ENCODE measurements around the gene MED28. TPM values are rescaled to one million over a fixed set of nuclear protein-coding genes. Genes with fewer than 3 reads are reported as not detected.
"Not testable (repeated sequence)": the region's sequence is repeated elsewhere in the genome, so short reads cannot be mapped to it uniquely, and the experiment has no call there.

Gene MED28
- total RNA-seq, 4 donors from 2014 or later = 22.0 to 64.9 (median 28.7) TPM

- no peak for DNase-seq
- TF ChIP-seq POLR2A (IDR thresholded peaks at IDR 0.05) (no peak), CTCF (IDR thresholded peaks at IDR 0.05) (no peak)
- intact Hi-C loops (cut with DNase I; ENCODE audit: low total_unique reads) = no loop called here
- H3K4me1 ChIP-seq = no peaks in the 10 kb centered on the region
- no peaks in the 10 kb centered on the region for H3K36me3 ChIP-seq
- no peak overlapping the region for H3K4me3 ChIP-seq
- H3K9me3 ChIP-seq = no peaks in the 10 kb centered on the region
- H3K27ac ChIP-seq = no peak overlapping the region
- H3K27me3 ChIP-seq = no peaks in the 10 kb centered on the region
Observed at GRCh38 chr4:17650406-17650805, 36.0 kb downstream of the MED28 start.

- H3K36me3 ChIP-seq = no peaks in the 10 kb centered on the region
- H3K9me3 ChIP-seq = no peaks in the 10 kb centered on the region
- H3K27ac ChIP-seq = no peak overlapping the region
- DNase-seq = no peak
- H3K27me3 ChIP-seq = no peaks in the 10 kb centered on the region
- intact Hi-C loops (cut with DNase I; ENCODE audit: low total_unique reads) = no loop called here
- no peak overlapping the region for H3K4me3 ChIP-seq
- H3K4me1 ChIP-seq = no peaks in the 10 kb centered on the region
- no peak for TF ChIP-seq CTCF (IDR thresholded peaks at IDR 0.05)
- TF ChIP-seq POLR2A (IDR thresholded peaks at IDR 0.05) = no peak
Observed at GRCh38 chr4:17654701-17655100, 40.3 kb downstream of the MED28 start.

GRCh38 chr4:17657090-17657489 is 42.6 kb downstream of the MED28 start:
- no peak overlapping the region for H3K4me3 ChIP-seq
- no peak overlapping the region for H3K27ac ChIP-seq
- no peaks in the 10 kb centered on the region for H3K36me3 ChIP-seq
- TF ChIP-seq POLR2A (IDR thresholded peaks at IDR 0.05) = no peak
- TF ChIP-seq CTCF (IDR thresholded peaks at IDR 0.05) = no peak
- no peaks in the 10 kb centered on the region for H3K4me1 ChIP-seq
- H3K9me3 ChIP-seq = no peaks in the 10 kb centered on the region
- intact Hi-C loops (cut with DNase I; ENCODE audit: low total_unique reads) = no loop called here
- no peaks in the 10 kb centered on the region for H3K27me3 ChIP-seq
- no peak for DNase-seq

- Histone ChIP-seq H3K4me1 (no peaks in the 10 kb centered on the region), H3K27ac (no peak overlapping the region), H3K4me3 (no peak overlapping the region), H3K9me3 (no peaks in the 10 kb centered on the region), H3K36me3 (no peaks in the 10 kb centered on the region), H3K27me3 (no peaks in the 10 kb centered on the region)
- intact Hi-C loops (cut with DNase I; ENCODE audit: low total_unique reads) = no loop called here
- DNase-seq = no peak
- no peak for TF ChIP-seq CTCF (IDR thresholded peaks at IDR 0.05)
- TF ChIP-seq POLR2A (IDR thresholded peaks at IDR 0.05) = no peak
Observed at GRCh38 chr4:17657849-17658248, 43.4 kb downstream of the MED28 start.

- intact Hi-C loops (cut with DNase I; ENCODE audit: low total_unique reads); H3K27me3 ChIP-seq; H3K36me3 ChIP-seq; H3K27ac ChIP-seq; H3K9me3 ChIP-seq; H3K4me3 ChIP-seq; DNase-seq; H3K4me1 ChIP-seq: not testable (repeated sequence)
Observed at GRCh38 chr4:17659196-17659595, 44.8 kb downstream of the MED28 start.

- no peaks in the 10 kb centered on the region for H3K27me3 ChIP-seq
- TF ChIP-seq CTCF (IDR thresholded peaks at IDR 0.05) (no peak), POLR2A (IDR thresholded peaks at IDR 0.05) (no peak)
- H3K27ac ChIP-seq = no peak overlapping the region
- no peak for DNase-seq
- intact Hi-C loops (cut with DNase I; ENCODE audit: low total_unique reads) = no loop called here
- no peaks in the 10 kb centered on the region for H3K36me3 ChIP-seq
- H3K4me1 ChIP-seq = no peaks in the 10 kb centered on the region
- H3K9me3 ChIP-seq = no peaks in the 10 kb centered on the region
- no peak overlapping the region for H3K4me3 ChIP-seq
Observed at GRCh38 chr4:17662694-17663093, 48.3 kb downstream of the MED28 start.
